HG03558 (cell line): ENCODE data around the gene UCN2.
A peak's percentile ranks its signal among the peaks of the same experiment; 100 is the strongest.
"Not testable (repeated sequence)": the region's sequence is repeated elsewhere in the genome, so short reads cannot be mapped to it uniquely, and the experiment has no call there.

Experiments
- ATAC-seq: cut with Tn5 transposase; IDR thresholded peaks from one replicate; pipeline ENCODE4 v1.9.1; 2021; ENCODE audit warnings: moderate number of reproducible peaks; ENCODE audit not compliant: unreplicated experiment; ENCODE audit errors: extremely low read depth

UCN2 gene

GRCh38 chr3:48564667-48565066, 1.1 kb upstream of the UCN2 start:
- no peak for ATAC-seq

DNA sequence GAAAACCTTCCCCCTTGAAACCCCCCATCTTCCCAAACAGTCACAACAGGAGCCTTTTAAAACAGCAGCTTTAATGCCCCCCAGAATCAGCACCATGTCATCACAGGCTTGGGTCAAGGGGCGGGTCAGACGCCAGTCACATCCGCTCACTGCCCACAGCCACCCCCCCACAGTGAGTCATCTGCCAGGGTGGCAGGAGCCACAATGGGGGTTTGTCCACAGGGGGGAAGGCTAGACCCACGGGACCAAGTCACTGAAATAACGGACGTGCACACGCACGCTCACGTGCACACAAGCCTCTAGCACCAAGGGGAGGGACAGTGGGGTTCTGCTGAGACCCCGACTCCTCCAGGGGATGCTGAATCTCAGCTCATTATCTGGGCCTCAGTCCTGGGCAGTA, 441 bp upstream of the UCN2 start:
- ATAC-seq, result no peak

DNA sequence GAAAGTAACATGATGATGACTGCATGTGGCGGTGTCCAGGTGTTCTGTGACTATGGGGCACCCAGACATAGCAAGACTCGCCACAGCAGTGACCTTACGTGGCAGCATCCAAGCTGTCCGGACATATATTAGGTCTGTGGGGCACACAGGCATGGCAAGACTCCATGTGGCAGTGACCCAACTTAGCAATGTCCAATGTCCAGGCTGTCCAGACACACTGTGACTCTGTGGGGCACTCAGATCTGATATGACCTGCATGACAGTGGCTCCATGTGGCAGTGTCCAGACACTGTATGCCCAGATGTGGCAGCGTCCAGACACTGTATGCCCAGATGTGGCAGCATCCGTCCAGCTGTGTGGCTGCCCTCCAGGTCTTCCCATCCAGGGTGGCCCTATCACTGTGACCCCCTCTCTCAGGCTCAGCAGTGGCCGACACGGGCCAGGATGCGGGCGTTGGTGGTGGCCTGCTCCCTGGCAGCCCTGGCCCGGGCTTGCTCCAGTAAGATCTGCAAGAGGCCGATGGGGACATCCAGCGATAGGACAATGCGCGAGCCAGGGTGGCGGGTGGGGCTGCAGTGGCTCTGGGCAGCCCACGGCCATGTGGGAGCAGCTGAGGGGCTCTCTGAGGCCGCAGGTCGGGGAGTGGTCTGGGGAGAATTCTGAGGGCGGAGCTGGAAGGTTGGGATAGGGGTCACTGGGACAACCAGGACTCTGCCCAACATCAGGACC, 1.1 kb downstream of the UCN2 start:
- ATAC-seq, result no peak

GRCh38 chr3:48561045-48561736, 2.4 kb downstream of the UCN2 start:
- ATAC-seq, result no peak

DNA sequence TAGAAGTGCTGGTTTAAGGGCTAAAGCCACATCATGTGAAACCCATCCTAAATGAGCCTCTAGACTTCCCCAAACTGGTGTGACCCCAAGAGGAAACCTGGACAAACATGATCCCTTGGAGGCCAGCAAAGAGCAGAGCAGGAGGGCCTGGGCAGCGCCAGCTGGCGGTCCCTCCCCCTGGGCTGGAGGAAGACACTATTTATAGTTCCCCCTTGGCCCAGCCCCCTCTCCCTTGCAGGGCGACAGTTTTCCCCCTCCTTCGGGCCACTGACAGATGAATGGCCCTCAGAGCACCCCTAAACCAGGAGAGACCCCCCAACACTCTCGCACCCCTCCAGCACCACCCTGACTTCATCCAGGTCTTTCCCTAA, 2.9 kb downstream of the UCN2 start:
- no peak for ATAC-seq

- ATAC-seq, result no peak
These were observed 5.0 kb downstream of the UCN2 start for GRCh38 chr3:48558493-48559134.

DNA sequence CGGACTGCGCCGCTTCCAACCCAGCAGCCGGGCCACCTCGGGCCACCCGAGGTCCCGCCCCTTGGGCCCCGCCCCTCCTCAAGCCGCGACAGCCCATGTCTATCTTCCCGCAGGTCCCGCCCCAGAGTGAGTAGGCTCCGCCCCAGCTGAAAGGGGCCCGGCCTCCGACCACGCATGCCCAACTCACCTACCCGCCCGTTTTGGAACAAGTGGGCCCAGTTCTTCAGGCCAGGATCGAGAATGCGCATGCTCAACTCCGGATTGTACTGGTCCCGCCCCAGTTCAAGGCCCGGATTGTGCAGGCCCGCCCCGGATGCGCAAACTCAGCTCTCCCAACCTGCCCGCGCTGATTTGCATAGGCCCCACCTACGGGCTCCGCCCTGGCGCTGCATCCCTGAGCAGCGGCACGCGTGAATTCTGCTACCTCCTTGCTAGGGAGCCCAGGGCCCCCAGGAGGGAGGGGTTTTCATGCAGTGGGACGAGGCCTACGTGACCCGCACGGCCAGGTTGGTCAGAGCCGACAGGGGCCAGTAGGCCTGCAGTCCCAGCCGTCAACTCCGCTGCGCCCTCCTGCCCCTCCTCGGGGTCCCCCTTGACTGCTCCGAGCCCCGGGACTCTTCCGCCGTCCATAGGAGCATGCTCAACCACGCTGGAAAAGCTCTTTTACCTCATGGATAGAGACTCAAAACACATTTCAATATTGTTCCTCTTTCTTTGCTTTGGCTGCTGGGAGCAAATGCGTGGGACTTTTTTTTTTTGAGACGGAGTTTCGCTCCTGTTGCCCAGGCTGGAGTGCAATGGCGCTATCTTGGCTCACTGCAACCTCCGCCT, 6.6 kb downstream of the UCN2 start, which contains the start of gene PFKFB4:
PFKFB4 (minus strand) TSS at position 8 of the 831 bp plus-strand sequence. CDS start 26 bp downstream, outside the sequence.
- peak; percentile 53 for ATAC-seq

DNA sequence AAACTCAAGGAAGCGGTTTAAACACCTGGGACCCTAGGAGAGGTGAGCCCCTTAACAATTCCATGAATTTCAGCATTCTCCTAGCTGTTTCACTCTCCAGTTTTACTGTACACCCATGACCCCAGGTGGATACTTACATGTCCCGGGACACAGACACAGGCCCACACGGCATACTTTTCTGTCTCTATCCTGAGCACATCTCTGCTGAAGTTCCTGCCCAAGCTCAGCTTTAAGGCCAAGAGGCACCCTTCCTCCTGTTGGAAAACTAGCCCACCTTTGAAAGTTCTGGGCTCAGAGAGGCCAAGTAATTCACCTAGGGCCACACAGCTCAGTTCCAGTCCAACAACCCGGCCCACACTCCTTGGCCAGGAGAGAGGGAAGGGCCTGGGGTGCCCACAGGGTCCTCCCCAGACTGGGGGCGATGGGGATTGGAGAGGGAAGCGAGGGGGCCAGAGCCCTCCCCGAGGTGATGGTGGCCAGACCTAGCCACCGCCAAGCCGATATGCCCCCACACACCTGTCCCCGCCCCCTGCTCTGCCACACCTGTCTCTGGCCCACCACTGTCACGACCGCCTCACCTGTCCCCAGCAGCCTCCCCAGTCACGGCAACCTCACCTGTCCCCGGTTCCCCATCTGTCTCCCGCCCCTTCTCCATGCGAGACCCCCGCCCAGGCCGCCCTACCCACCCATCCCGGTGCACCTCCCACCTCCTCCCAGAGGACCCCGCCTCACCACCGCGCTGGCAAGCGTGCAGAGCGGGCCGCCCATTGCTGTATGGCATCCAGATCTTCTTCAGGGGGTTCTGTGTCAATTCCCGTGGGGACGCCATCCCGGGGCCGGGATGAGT, 7.4 kb downstream of the UCN2 start:
- ATAC-seq, result no peak

DNA sequence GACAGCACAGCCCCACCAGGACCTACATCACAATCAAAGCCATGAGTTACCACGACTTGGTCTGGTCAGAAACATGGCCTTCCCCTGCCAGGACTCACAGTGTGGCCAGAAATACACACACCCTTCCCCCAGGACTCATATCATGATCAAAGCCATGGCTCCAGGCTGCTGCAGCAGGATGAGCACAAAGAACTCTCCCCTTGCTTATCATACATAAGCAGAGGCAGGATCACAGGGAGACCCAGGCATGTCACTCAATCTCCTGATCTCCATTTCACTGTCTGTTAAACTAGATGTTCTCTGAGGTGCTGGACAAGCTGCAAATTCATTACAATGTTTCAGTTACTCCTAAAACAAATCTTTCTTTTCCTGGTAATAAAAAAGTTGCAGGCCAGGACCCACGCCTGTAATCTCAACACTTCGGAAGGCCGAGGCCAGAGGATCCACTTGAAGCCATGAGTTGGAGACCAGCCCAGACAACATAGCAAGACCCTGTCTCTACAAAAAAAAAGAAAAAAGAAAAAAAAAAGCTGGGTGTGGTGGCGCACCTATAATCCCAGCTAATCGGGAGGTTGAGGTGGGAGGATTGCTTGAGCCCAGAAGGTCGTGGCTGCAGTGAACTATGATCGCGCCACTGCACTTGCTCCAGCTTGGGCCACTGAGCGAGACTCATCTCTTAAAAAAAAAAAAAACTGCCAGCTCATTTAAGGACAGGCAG, 8.2 kb downstream of the UCN2 start:
- no peak for ATAC-seq

- ATAC-seq, result no peak
These were observed 9.4 kb downstream of the UCN2 start for GRCh38 chr3:48553886-48554845.

- ATAC-seq, result no peak
These were observed 10.2 kb downstream of the UCN2 start for GRCh38 chr3:48553361-48553760.

DNA sequence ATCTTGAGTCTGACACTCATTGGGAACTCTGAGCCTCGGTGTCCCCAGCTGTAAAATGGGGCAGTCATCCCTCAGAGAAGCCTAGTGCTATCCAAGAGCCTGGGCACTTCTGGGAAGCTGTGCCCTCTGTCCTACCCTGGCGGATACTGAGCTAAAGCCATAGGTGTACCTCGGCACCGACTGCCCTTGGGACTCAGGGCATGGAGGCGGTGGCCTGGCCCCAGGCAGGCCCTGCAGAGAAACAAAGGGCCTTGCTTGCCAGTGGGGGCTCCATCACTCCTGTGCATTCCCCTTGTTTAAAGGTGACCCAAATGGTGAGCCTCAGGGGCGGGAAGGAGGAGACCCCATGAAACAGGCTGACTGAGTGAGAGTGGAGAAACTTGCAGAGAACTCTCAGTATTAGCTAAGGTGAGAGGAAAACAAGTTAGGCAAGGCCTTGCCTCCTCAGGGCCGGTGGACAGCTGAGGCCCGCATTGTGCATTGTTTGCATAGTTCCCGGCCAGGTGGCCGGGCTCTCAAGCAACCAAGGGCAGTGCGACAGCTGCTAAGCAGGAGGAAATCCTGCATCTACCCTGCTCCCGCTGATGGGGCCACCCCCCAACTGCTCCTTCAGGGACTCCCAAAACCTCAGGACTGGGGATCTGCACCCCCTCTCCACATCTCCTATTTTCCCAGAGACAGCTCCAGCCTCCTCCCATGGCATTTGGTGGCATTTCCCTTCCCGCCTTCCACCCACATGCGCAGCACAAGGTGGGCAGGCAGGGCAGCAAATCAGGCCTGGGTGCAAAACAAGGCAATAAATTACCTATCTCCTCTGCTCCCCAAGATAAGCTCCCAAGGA, 11.2 kb downstream of the UCN2 start:
- no peak for ATAC-seq

DNA sequence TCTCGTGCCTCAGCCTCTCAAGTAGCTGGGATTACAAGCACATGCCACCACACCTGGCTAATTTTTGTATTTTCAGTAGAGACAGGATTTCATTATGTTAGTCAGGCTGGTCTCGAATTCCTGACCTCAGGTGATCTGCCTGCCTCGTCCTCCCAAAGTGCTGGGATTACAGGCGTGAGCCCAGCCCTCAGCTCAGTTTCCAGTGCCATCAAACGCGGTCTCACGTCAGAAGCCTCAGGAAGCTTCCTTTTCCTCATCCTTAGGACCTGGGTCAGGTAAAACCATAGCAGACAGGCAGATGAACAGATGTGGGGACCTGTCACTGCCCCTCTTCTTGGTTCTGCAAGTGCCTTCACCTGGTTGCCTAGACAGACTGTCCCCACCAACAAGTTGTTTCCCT, 11.9 kb downstream of the UCN2 start:
- not testable (repeated sequence) for ATAC-seq

GRCh38 chr3:48548729-48549705, 14.6 kb downstream of the UCN2 start:
- no peak for ATAC-seq

GRCh38 chr3:48548126-48548525, 15.5 kb downstream of the UCN2 start:
- no peak for ATAC-seq
